Suprapubic skin (tissue), 4 donors: ENCODE measurements around the gene NOX3.

Experiments used
- EP300 ChIP-seq: sonication (generic); formaldehyde crosslinking; IDR thresholded peaks from one replicate; pipeline ENCODE4 v1.6.1; 2017; ENCODE audit warnings: antibody characterized with exemption
- POLR2A ChIP-seq, 2 donors: fragments of 450-650 bp; IDR thresholded peaks; one replicate each; pipeline ENCODE4 v1.6.1; 2017; ENCODE audit warnings: antibody characterized with exemption in 2 of 2, mild to moderate bottlenecking in 2 of 2, moderate library complexity in 2 of 2
- POLR2AphosphoS5 ChIP-seq, 3 donors: sonication (generic); formaldehyde crosslinking; IDR thresholded peaks; one replicate each; pipeline ENCODE4 v1.6.1; 2017; ENCODE audit warnings: antibody characterized with exemption in 3 of 3
- TF ChIP-seq, protein P1 (sequence below), 2 donors: fragments of 200-600 bp in 1 of 2; fragments of 450-650 bp in 1 of 2; sonication (generic) in 1 of 2; IDR thresholded peaks; one replicate each; pipeline ENCODE4 v1.5.1; 2016 to 2019; ENCODE audit warnings: antibody characterized with exemption in 2 of 2, mild to moderate bottlenecking in 1 of 2, moderate library complexity in 1 of 2

DNA sequence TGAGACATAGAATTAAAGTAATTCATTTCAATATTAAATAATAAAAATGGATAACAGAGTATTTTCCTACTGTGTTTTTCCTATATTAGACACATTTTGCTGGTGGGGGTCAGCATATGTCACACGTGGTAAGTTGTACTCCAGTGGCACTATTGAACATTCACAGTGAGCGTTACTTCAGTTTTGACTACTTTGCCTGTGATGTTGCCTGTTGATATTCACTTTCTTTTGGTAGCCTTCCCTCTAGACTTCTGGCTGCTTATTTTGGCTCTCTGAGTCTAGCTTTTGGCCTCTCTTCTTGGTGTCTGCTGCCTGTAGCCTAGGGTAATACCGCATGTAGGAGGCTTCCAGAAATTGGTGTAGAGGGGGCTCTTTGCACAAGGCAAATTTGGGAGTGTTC lies 76.9 kb downstream of the NOX3 start:
- TF ChIP-seq, protein P1, sequence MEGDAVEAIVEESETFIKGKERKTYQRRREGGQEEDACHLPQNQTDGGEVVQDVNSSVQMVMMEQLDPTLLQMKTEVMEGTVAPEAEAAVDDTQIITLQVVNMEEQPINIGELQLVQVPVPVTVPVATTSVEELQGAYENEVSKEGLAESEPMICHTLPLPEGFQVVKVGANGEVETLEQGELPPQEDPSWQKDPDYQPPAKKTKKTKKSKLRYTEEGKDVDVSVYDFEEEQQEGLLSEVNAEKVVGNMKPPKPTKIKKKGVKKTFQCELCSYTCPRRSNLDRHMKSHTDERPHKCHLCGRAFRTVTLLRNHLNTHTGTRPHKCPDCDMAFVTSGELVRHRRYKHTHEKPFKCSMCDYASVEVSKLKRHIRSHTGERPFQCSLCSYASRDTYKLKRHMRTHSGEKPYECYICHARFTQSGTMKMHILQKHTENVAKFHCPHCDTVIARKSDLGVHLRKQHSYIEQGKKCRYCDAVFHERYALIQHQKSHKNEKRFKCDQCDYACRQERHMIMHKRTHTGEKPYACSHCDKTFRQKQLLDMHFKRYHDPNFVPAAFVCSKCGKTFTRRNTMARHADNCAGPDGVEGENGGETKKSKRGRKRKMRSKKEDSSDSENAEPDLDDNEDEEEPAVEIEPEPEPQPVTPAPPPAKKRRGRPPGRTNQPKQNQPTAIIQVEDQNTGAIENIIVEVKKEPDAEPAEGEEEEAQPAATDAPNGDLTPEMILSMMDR (IDR thresholded peaks at IDR 0.05), result no peak
- no peak for TF ChIP-seq POLR2A (IDR thresholded peaks at IDR 0.05)
- TF ChIP-seq POLR2AphosphoS5 (IDR thresholded peaks at IDR 0.05), result no peak
- TF ChIP-seq EP300, result no peak
